CD4-positive, alpha-beta T cell treated with Interleukin-6 for 4 hours (primary cell): ENCODE measurements around the gene CERS1.
"Not testable (repeated sequence)": the region's sequence is repeated elsewhere in the genome, so short reads cannot be mapped to it uniquely, and the experiment has no call there.

ENCODE experiments used
- DNase-seq: peaks from one replicate; pipeline ENCODE4 v3.0.0-alpha.2; 2020; ENCODE audit warnings: mixed read lengths

CERS1 gene

GRCh38 chr19:18917593-18917992 is 21.6 kb upstream of the CERS1 start:
- DNase-seq, result not testable (repeated sequence)

- DNase-seq, result peak; percentile 17
Measured at GRCh38 chr19:18915639-18916038, 19.7 kb upstream of the CERS1 start.

GRCh38 chr19:18913466-18913865 is 17.5 kb upstream of the CERS1 start:
- DNase-seq, result no peak

- no peak for DNase-seq
Measured at GRCh38 chr19:18912933-18913332, 17.0 kb upstream of the CERS1 start.

GRCh38 chr19:18910801-18911436 is 15.0 kb upstream of the CERS1 start:
- no peak for DNase-seq

- DNase-seq, result no peak
Measured at GRCh38 chr19:18910010-18910409, 14.1 kb upstream of the CERS1 start.

GRCh38 chr19:18908917-18909619 is 13.1 kb upstream of the CERS1 start:
- no peak for DNase-seq

- no peak for DNase-seq
Measured at GRCh38 chr19:18906605-18907519, 10.9 kb upstream of the CERS1 start.

- no peak for DNase-seq
Measured at GRCh38 chr19:18905513-18906236, 9.7 kb upstream of the CERS1 start.

GRCh38 chr19:18905058-18905456 is 9.1 kb upstream of the CERS1 start:
- no peak for DNase-seq

GRCh38 chr19:18904334-18905057 is 8.5 kb upstream of the CERS1 start:
- no peak for DNase-seq

- no peak for DNase-seq
Measured at GRCh38 chr19:18903156-18904037, 7.4 kb upstream of the CERS1 start.

GRCh38 chr19:18902519-18902918 is 6.6 kb upstream of the CERS1 start:
- not testable (repeated sequence) for DNase-seq

GRCh38 chr19:18901491-18901890 is 5.5 kb upstream of the CERS1 start:
- DNase-seq, result no peak

GRCh38 chr19:18900700-18901481 is 4.9 kb upstream of the CERS1 start:
- no peak for DNase-seq

GRCh38 chr19:18899624-18900560 is 3.9 kb upstream of the CERS1 start:
- no peak for DNase-seq

GRCh38 chr19:18898607-18899408 is 2.9 kb upstream of the CERS1 start:
- DNase-seq, result no peak

GRCh38 chr19:18898081-18898606 is 2.2 kb upstream of the CERS1 start:
- DNase-seq, result no peak
